BLaER1 (cell line): ENCODE measurements around the gene CNOT3.
A peak's percentile ranks its signal among the peaks of the same experiment; 100 is the strongest.

Experiments used
- H3K27ac ChIP-seq: shearing (Covaris generic); formaldehyde crosslinking; 2 replicates; pipeline ENCODE4 v1.8.1; 2022
- H3K27me3 ChIP-seq: shearing (Covaris generic); formaldehyde crosslinking; 2 replicates; pipeline ENCODE4 v1.8.1; 2022
- H3K36me3 ChIP-seq: shearing (Covaris generic); formaldehyde crosslinking; 2 replicates; pipeline ENCODE4 v1.8.1; 2022
- H3K4me1 ChIP-seq: shearing (Covaris generic); formaldehyde crosslinking; 2 replicates; pipeline ENCODE4 v1.8.1; 2022
- H3K4me2 ChIP-seq: shearing (Covaris generic); formaldehyde crosslinking; 2 replicates; pipeline ENCODE4 v1.8.1; 2022
- H3K4me3 ChIP-seq: shearing (Covaris generic); formaldehyde crosslinking; 2 replicates; pipeline ENCODE4 v1.8.1; 2022
- H3K9ac ChIP-seq: shearing (Covaris generic); formaldehyde crosslinking; 2 replicates; pipeline ENCODE4 v1.8.1; 2022
- H3K9me3 ChIP-seq: shearing (Covaris generic); formaldehyde crosslinking; 2 replicates; pipeline ENCODE4 v1.8.1; 2022
- H4K20me1 ChIP-seq: shearing (Covaris generic); formaldehyde crosslinking; 2 replicates; pipeline ENCODE4 v1.8.1; 2022
- Cebpa-rat ChIP-seq: shearing (Covaris generic); IDR thresholded peaks from 2 replicates; pipeline ENCODE4 v1.8.1; 2022

Gene CNOT3

GRCh38 chr19:54133312-54133956, 4.1 kb upstream of the CNOT3 start:
- Histone ChIP-seq H3K4me1 (peaks cover 18% of the 10 kb centered on the region), H3K36me3 (peaks cover 49% of the 10 kb centered on the region), H3K4me3 (no peak overlapping the region), H3K9me3 (no peaks in the 10 kb centered on the region), H3K4me2 (no peak overlapping the region; the same call in 1 of the 2 replicates), H4K20me1 (peaks cover 12% of the 10 kb centered on the region), H3K9ac (no peak overlapping the region), H3K27ac (no peak overlapping the region), H3K27me3 (no peaks in the 10 kb centered on the region)
- no peak for TF ChIP-seq Cebpa-rat

DNA sequence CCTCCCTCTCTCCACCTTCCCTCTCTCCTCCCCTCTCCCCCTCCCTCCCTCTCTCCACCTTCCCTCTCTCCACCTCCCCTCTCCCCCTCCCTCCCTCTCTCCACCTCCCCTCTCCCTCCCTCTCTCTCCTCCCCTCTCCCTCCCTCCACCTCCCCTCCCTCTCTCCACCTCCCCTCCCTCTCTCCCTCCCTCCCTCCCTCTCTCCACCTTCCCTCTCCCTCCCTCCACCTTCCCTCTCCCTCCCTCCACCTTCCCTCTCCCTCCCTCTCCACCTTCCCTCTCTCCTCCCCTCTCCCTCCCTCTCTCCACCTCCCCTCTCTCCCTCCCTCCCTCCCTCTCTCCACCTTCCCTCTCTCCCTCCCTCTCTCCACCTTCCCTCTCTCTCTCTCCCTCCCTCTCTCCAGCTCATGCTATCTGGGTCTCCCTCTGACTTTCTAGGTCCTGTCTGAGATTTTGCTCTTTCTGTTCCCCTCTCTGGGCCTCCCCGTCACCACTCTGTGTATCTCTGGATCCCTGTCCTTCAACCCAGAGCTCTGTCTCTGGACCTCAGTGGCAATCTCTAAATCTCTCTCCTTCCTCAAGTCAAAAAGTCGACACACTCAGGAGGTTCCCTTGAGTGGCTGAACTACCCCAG, 3.5 kb upstream of the CNOT3 start:
- Histone ChIP-seq H3K36me3 (peaks cover 45% of the 10 kb centered on the region), H4K20me1 (peaks cover 18% of the 10 kb centered on the region), H3K27me3 (no peaks in the 10 kb centered on the region), H3K9me3 (no peaks in the 10 kb centered on the region), H3K4me1 (peaks cover 24% of the 10 kb centered on the region), H3K4me2 (no peak overlapping the region), H3K4me3 (no peak overlapping the region), H3K27ac (no peak overlapping the region), H3K9ac (no peak overlapping the region)
- no peak for TF ChIP-seq Cebpa-rat

- no peaks in the 10 kb centered on the region for H3K9me3 ChIP-seq
- H3K27me3 ChIP-seq: no peaks in the 10 kb centered on the region
- H3K9ac ChIP-seq: peak overlapping the region; percentile 76
- TF ChIP-seq Cebpa-rat: no peak
- peak overlapping the region; percentile 70 for H3K4me3 ChIP-seq
- peaks cover 46% of the 10 kb centered on the region for H3K4me1 ChIP-seq
- H3K4me2 ChIP-seq: peak overlapping the region; percentile 98
- no peak overlapping the region; the same call in 1 of the 2 replicates for H3K27ac ChIP-seq
- H4K20me1 ChIP-seq: peaks cover 36% of the 10 kb centered on the region
- peaks cover 45% of the 10 kb centered on the region for H3K36me3 ChIP-seq
These were observed 1.3 kb upstream of the CNOT3 start for GRCh38 chr19:54136086-54136863.

DNA sequence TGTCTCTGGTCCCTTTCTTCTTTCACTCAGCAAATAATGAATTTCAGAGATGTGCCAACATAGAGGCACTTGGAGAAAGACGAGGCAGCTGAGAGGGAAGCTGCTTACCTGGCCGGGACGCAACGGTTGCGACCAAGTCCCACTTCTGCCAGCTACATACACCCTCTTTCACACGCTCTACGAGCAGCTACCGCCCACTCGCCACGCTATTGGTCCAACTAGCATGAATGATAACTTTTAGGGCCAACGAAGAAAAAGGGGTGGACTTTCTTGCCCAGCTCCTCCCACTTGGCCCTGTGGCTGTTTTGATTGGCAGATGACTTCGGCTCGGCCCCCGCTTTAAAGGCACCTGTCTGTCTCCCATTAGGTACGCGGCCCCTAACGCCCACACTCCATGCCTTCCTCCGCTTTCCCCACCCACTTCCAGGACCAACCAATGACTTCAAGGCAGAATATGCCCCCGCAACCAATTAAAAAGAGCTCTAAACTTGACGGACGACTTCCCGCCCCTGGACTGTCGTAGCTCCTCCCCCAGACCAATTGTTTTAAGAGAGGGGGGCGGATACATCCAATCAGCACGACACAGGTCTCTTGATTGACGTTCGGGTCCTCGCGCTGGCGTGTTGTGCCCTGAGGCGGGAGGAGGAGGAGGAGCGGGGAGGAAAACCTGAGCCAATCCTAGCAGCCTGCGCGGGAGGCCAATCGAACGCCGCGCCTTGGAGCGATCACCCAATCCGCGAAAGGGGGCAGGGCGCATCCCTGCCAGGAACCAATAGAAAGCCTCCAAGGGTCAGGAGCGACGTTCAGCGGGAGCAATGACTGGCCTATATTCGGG, 481 bp upstream of the CNOT3 start:
- Histone ChIP-seq H4K20me1 (peaks cover 41% of the 10 kb centered on the region), H3K36me3 (peaks cover 45% of the 10 kb centered on the region), H3K9ac (peak overlapping the region; percentile 100), H3K4me1 (peaks cover 48% of the 10 kb centered on the region), H3K4me2 (peak overlapping the region; percentile 98), H3K27ac (peak overlapping the region; percentile 99), H3K4me3 (peak overlapping the region; percentile 97), H3K9me3 (no peaks in the 10 kb centered on the region), H3K27me3 (no peaks in the 10 kb centered on the region)
- TF ChIP-seq Cebpa-rat: no peak

GRCh38 chr19:54138489-54139256, 1.1 kb downstream of the CNOT3 start:
- peak overlapping the region; percentile 100 for H3K9ac ChIP-seq
- peaks cover 43% of the 10 kb centered on the region for H3K4me1 ChIP-seq
- H3K27me3 ChIP-seq: no peaks in the 10 kb centered on the region
- peak overlapping the region; percentile 97 for H3K4me3 ChIP-seq
- H4K20me1 ChIP-seq: peaks cover 56% of the 10 kb centered on the region
- H3K27ac ChIP-seq: peak overlapping the region; percentile 99
- H3K9me3 ChIP-seq: no peaks in the 10 kb centered on the region
- peaks cover 48% of the 10 kb centered on the region for H3K36me3 ChIP-seq
- peak overlapping the region; percentile 99 for H3K4me2 ChIP-seq
- no peak for TF ChIP-seq Cebpa-rat

GRCh38 chr19:54141356-54141755, 3.8 kb downstream of the CNOT3 start:
- Histone ChIP-seq H4K20me1 (peaks cover 81% of the 10 kb centered on the region), H3K4me2 (no peak overlapping the region), H3K4me3 (no peak overlapping the region)

DNA sequence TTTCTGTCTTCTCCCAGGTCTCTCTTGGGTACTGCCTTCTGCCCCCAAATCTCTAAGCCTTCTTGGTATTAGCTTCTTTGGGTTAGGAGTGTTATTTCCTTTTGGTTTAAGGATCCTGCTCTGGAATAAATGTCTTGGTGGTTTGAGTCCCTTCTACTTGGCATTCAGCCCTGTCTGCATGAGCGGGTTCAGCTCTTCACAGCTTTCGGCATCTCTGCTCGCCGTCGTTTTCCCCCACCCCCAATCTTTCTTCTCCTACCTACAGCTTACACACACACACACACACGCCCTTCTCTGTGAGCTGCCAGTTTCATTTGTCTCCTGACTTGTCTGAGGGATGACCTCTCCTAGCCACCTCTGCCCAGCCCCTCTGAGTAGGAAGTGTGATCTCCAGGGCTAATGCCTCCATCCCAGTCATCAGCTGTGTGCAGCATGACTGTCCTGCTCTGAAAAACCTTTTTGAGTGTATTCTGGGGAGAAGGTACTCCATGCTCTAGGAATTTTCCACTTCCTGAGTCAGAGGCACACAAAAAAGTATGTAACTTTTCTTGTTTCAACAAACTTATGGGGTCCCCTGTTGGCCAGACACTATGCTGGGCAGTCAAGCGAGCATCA, 4.7 kb downstream of the CNOT3 start:
- TF ChIP-seq Cebpa-rat: no peak
- Histone ChIP-seq H3K27me3 (no peaks in the 10 kb centered on the region), H3K4me3 (no peak overlapping the region), H3K4me2 (no peak overlapping the region), H3K4me1 (peaks cover 32% of the 10 kb centered on the region), H4K20me1 (peaks cover 90% of the 10 kb centered on the region), H3K9me3 (no peaks in the 10 kb centered on the region), H3K36me3 (peaks cover 84% of the 10 kb centered on the region), H3K9ac (no peak overlapping the region; the same call in 1 of the 2 replicates), H3K27ac (no peak overlapping the region)

More at GRCh38 chr19:54141356-54141755, 3.8 kb downstream of the CNOT3 start:
- no peaks in the 10 kb centered on the region for H3K27me3 ChIP-seq
- H3K9ac ChIP-seq: 0 out of 2 replicates have a peak overlapping the region, but pooled peaks have one; percentile 100
- H3K27ac ChIP-seq: no peak overlapping the region
- H3K9me3 ChIP-seq: no peaks in the 10 kb centered on the region
- peaks cover 74% of the 10 kb centered on the region for H3K36me3 ChIP-seq
- TF ChIP-seq Cebpa-rat: no peak
- H3K4me1 ChIP-seq: peaks cover 34% of the 10 kb centered on the region

DNA sequence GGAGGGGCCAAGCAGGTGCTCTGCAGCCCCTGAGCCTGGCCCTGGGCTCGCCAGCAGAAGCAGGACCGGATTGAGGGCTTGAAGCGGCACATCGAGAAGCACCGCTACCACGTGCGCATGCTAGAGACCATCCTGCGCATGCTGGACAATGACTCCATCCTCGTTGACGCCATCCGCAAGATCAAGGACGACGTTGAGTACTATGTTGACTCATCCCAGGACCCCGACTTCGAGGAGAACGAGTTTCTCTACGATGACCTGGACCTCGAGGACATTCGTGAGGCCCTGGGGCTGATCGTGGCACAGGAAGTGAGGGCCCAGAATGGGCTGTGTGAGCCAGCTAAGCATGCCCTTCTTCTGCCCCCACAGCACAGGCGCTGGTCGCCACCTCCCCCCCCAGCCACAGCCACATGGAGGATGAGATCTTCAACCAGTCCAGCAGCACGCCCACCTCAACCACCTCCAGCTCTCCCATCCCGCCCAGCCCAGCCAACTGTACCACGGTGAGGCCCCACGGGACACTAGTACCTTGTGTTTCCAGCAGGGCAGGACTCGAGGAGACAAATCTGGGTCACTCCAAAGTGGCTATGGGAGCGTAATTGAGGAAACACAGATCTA, 8.1 kb downstream of the CNOT3 start:
- TF ChIP-seq Cebpa-rat: no peak
- Histone ChIP-seq H3K4me2 (no peak overlapping the region), H3K27ac (no peak overlapping the region), H3K9me3 (no peaks in the 10 kb centered on the region), H4K20me1 (peaks cover 95% of the 10 kb centered on the region), H3K27me3 (no peaks in the 10 kb centered on the region), H3K4me1 (peaks cover 8% of the 10 kb centered on the region), H3K4me3 (no peak overlapping the region), H3K9ac (no peak overlapping the region), H3K36me3 (peaks cover 100% of the 10 kb centered on the region)
